ENCODE measurements around the gene MFAP5. TPM values are rescaled to one million over a fixed set of nuclear protein-coding genes. Genes with fewer than 3 reads are reported as not detected.

Gene MFAP5
- polyA plus RNA-seq, 1 donor from 2014 or later, result not detected

- TF ChIP-seq, protein P1, sequence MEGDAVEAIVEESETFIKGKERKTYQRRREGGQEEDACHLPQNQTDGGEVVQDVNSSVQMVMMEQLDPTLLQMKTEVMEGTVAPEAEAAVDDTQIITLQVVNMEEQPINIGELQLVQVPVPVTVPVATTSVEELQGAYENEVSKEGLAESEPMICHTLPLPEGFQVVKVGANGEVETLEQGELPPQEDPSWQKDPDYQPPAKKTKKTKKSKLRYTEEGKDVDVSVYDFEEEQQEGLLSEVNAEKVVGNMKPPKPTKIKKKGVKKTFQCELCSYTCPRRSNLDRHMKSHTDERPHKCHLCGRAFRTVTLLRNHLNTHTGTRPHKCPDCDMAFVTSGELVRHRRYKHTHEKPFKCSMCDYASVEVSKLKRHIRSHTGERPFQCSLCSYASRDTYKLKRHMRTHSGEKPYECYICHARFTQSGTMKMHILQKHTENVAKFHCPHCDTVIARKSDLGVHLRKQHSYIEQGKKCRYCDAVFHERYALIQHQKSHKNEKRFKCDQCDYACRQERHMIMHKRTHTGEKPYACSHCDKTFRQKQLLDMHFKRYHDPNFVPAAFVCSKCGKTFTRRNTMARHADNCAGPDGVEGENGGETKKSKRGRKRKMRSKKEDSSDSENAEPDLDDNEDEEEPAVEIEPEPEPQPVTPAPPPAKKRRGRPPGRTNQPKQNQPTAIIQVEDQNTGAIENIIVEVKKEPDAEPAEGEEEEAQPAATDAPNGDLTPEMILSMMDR (IDR thresholded peaks at IDR 0.05; ENCODE audit: poor library complexity, severe bottlenecking), result no peak
- TF ChIP-seq EZH2 (IDR thresholded peaks at IDR 0.05; ENCODE audit: borderline replicate concordance, insufficient read depth, low read length, poor library complexity, severe bottlenecking) (no peak), SMC3 (conservative IDR thresholded peaks at IDR 0.05; ENCODE audit: poor library complexity) (no peak), POLR2AphosphoS5 (IDR thresholded peaks at IDR 0.05) (no peak), MXI1 (conservative IDR thresholded peaks at IDR 0.05; ENCODE audit: poor library complexity, severe bottlenecking) (no peak), REST (IDR thresholded peaks at IDR 0.05; ENCODE audit: borderline replicate concordance) (no peak), TAF1 (IDR thresholded peaks at IDR 0.05; ENCODE audit: low read depth) (no peak), RAD21 (conservative IDR thresholded peaks at IDR 0.05) (no peak), EP300 (conservative IDR thresholded peaks at IDR 0.05; ENCODE audit: poor library complexity, severe bottlenecking) (no peak)
- Histone ChIP-seq H4K20me1 (ENCODE audit: insufficient read depth) (no peaks in the 10 kb centered on the region), H3K27me3 (ENCODE audit: insufficient read depth, low read depth, low read length) (no peaks in the 10 kb centered on the region), H3K9ac (ENCODE audit: low read length) (no peak overlapping the region), H3F3A (ENCODE audit: insufficient read depth, low read length, poor library complexity, severe bottlenecking) (no peaks in the 10 kb centered on the region), H3K9me2 (ENCODE audit: insufficient read depth, low read length) (no peaks in the 10 kb centered on the region), H2AFZ (ENCODE audit: low read depth, low read length) (no peak overlapping the region), H3K36me3 (ENCODE audit: insufficient read depth, low read length) (no peaks in the 10 kb centered on the region), H3K4me2 (ENCODE audit: low read length) (no peak overlapping the region), H3K4me3 (ENCODE audit: low read length) (no peak overlapping the region), H3K79me2 (replicated peaks; ENCODE audit: insufficient read depth, low read length) (no peaks in the 10 kb centered on the region), H3K27ac (ENCODE audit: low read length) (no peak overlapping the region), H3K9me3 (ENCODE audit: low read length) (no peaks in the 10 kb centered on the region)
Observed at GRCh38 chr12:8681129-8681884, 18.7 kb upstream of the MFAP5 start.

DNA sequence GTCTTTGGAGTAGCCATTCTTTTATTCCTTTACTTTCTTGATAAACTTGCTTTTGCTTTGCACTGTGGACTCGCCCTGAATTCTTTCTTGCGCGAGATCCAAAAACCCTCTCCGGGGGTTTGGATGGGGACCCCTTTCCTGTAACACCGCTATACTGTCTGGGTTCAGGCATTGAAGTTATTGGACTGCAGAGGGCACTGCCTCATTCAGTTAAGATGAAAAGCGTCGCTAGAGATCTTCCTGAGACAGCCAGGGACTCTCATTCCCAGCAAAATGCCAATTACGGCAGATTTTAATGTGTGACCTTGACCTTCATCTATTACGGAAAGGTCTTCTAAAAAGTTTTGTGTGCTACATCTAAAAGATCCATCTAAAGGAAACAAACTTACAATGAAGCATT is 17.9 kb upstream of the MFAP5 start:
- no peak overlapping the region for H3K4me3 ChIP-seq (ENCODE audit: low read length)
- H4K20me1 ChIP-seq (ENCODE audit: insufficient read depth), result no peaks in the 10 kb centered on the region
- H3K9me2 ChIP-seq (ENCODE audit: insufficient read depth, low read length), result no peaks in the 10 kb centered on the region
- H3K9ac ChIP-seq (ENCODE audit: low read length), result no peak overlapping the region
- H2AFZ ChIP-seq (ENCODE audit: low read depth, low read length), result no peak overlapping the region
- H3K27ac ChIP-seq (ENCODE audit: low read length), result no peak overlapping the region
- no peaks in the 10 kb centered on the region for H3K27me3 ChIP-seq (ENCODE audit: insufficient read depth, low read depth, low read length)
- no peak for TF ChIP-seq EZH2 (IDR thresholded peaks at IDR 0.05; ENCODE audit: borderline replicate concordance, insufficient read depth, low read length, poor library complexity, severe bottlenecking)
- TF ChIP-seq RAD21 (conservative IDR thresholded peaks at IDR 0.05), result peak; percentile 22
- TF ChIP-seq, protein P1 (IDR thresholded peaks at IDR 0.05; ENCODE audit: poor library complexity, severe bottlenecking), result peak; percentile 25
- H3K4me2 ChIP-seq (ENCODE audit: low read length), result no peak overlapping the region
- no peaks in the 10 kb centered on the region for H3F3A ChIP-seq (ENCODE audit: insufficient read depth, low read length, poor library complexity, severe bottlenecking)
- H3K36me3 ChIP-seq (ENCODE audit: insufficient read depth, low read length), result no peaks in the 10 kb centered on the region
- H3K79me2 ChIP-seq (replicated peaks; ENCODE audit: insufficient read depth, low read length), result no peaks in the 10 kb centered on the region
- H3K9me3 ChIP-seq (ENCODE audit: low read length), result no peaks in the 10 kb centered on the region

All from neural cell (in vitro differentiated cells).